Esophagus muscularis mucosa (tissue), 4 donors: ENCODE measurements around the gene ADCY9.

ENCODE experiments used
- CTCF ChIP-seq, 3 experiments: fragments of 200-600 bp in 2 of 3; fragments of 450-650 bp in 1 of 3; sonication (generic) in 2 of 3; IDR thresholded peaks; one replicate each; pipeline ENCODE4 v1.5.1; 2017 to 2019; ENCODE audit warnings: antibody characterized with exemption in 3 of 3, mild to moderate bottlenecking in 2 of 3, moderate library complexity in 1 of 3
- EP300 ChIP-seq: sonication (generic); formaldehyde crosslinking; IDR thresholded peaks from one replicate; pipeline ENCODE4 v1.6.1; 2017; ENCODE audit warnings: antibody characterized with exemption
- POLR2AphosphoS5 ChIP-seq, 2 donors: sonication (generic); formaldehyde crosslinking; IDR thresholded peaks; one replicate each; pipeline ENCODE4 v1.6.1; 2017; ENCODE audit warnings: antibody characterized with exemption in 2 of 2

- TF ChIP-seq EP300, result no peak
- TF ChIP-seq CTCF (IDR thresholded peaks at IDR 0.05), result no peak
- TF ChIP-seq POLR2AphosphoS5 (IDR thresholded peaks at IDR 0.05), result no peak
Measured at GRCh38 chr16:4034963-4035362, 81.3 kb downstream of the ADCY9 start.
